HG03159 (cell line): ENCODE results near the gene GMDS.

Source experiments
- ATAC-seq: cut with Tn5 transposase; IDR thresholded peaks from one replicate; pipeline ENCODE4 v1.9.1; 2021; ENCODE audit warnings: mild to moderate bottlenecking, moderate library complexity; ENCODE audit not compliant: unreplicated experiment

GMDS gene

DNA sequence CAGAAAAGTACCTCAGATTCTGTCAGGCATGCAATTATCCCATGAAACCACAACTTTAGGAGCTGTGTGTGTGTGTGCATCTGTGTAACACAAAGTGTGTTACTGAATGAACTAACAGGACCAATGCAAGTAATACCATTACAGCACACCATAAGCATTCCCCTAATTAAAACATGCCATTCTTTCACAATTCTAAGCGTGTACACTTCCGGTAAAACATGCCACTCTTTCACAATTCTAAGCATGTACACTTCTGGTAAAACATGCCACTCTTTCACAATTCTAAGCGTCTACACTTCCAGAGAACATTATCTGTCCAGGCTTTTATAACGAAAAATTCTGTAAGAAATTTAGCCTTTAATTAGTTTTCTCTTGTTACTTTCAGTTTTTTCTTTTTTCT, 238.2 kb downstream of the GMDS start:
- ATAC-seq = no peak

GRCh38 chr6:2004888-2005287, 240.5 kb downstream of the GMDS start:
- ATAC-seq = no peak

DNA sequence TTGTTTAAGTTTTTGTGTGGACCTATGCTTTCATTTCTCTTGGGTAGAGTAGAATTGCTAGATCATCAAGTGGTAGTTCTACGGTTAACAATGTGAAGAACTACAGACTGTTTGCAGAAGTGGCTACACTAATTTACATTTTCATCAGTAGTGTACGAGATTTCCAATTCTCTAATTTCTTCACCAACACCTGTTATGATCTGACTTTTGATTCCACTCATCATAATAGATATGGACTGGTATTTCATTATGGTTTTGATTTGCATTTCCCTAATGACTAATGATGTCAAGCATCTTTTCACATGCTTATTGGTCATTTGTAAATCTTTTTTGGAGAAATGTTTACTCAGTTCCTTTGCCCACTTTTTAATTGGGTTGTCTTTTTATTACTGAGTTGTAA, 244.4 kb downstream of the GMDS start:
- no peak for ATAC-seq

- ATAC-seq = no peak
Observed at GRCh38 chr6:1997702-1998101, 247.7 kb downstream of the GMDS start.

DNA sequence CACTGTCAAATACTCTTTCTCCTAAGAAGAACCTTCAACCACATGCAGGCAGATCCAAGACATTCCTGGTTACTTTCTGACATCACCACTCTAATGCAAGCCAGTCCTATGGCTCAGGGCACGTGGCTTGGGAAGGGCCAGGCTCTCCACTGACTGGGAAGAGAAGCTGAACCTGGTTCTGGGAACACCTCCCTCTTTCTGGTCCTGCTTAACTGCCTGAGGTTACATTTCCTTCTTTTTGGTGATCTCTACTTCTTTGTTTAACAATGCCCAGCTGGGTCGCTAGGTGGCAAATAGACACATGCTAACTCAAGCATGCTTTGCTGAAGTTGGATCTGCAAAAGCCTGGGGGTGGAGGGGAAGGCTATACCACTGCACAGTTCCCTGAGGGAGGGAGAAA, 249.8 kb downstream of the GMDS start:
- ATAC-seq = no peak

- no peak for ATAC-seq
Observed at GRCh38 chr6:1993042-1993441, 252.4 kb downstream of the GMDS start.

- no peak for ATAC-seq
Observed at GRCh38 chr6:1991332-1991878, 254.0 kb downstream of the GMDS start.

- no peak for ATAC-seq
Observed at GRCh38 chr6:1988843-1989242, 256.6 kb downstream of the GMDS start.

DNA sequence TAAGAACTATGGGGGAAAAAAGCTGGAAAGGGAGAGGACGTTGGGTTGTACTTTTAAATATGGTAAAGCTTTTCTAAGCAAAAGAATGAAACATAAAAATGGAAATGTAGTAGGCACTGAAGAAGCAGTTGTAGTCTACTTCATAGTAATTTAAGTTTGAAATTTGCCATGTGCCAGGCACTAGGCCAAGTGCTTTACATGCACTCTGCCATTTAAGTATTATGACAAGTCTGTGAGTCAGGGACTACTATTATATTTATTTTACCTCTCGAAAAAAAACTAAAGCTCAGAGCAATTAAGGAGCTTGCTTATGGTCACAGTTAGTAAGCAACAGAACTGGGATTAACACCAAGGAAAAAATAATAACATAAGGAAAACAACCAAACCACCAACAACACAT, 257.8 kb downstream of the GMDS start:
- no peak for ATAC-seq

DNA sequence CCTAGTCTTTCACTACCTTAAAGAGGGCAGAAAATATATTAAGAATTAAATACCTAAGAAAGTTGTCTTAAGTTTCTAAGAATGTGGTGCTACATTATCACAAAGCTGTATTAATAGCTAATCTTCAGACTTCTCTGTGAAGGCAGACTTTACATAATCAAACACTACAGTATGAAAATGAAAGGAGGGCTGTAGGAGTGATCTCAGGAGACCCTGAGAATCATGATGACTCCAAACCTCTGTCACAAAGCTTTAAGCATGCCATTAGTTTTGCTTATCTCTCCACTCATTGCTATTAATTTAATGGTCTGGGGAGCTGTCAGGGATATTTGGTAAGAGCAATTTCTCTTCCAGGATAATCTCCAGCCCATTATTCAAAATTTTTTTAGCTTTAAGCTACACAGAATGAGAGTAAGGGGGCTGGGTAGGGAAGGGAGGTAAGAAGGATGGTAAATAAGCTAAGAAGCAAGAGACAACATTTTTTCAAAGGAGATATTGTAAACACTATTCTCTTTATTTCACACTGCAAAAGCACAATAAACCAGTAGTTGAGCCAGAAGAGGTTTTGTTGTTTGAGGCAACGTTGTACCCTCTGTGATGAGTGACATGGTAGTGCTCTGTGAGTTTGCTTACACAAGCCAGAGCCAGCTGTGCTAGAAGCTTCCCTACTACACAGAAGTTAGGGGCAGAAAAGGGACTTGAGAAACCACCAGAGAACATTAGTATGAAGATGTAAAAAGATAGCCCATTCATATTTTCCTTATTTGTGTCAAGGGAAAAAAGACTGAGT, 258.8 kb downstream of the GMDS start:
- peak; percentile 41 for ATAC-seq

DNA sequence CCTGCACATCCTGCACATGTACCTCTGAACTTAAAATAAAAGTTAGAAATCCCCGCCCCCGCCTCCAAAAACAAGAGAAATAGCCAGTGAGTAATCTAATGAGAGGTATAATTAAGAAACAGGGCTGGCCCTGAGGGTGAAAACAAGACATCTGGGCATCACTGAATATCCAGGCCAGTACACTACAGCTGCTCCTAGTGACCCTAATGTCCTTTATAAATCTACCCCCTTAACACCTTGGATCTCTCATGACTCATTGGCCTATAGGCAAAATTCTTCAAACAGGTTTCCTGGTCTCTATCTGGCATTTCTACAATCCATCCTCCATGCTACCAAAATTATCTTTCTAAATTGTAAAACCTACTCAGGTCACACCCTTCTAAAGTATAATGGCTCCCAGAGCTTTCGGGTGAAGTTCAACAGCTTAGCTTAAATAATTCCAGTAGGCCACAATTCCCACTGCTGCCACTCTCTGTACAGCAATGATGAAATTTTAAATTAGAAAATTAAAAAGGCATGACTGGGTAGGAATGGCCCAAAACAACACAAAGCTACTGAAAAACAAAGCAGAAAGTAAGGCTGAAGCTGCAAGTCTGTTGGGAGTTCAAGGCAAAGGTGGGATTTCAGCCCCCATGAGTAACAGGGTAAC, 260.9 kb downstream of the GMDS start:
- ATAC-seq = no peak

GRCh38 chr6:1983850-1984249, 261.6 kb downstream of the GMDS start:
- no peak for ATAC-seq

DNA sequence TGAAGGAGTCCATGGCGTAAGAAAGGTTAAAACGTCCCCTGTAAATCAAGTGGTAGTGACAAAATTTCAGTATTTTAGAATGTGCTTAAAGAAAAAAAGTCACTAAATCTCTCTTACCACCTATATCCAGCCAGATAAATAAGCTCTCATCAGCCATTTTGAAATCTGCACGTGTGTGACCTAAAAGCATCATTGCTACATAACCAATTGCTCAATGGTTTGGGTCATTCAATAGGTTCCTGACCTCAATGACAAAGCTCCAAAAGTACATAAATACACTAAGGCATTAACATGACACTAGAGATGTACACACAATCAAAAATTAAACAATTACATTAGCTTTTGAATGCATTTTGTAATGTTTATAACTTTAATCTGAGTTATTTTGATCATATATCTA, 272.4 kb downstream of the GMDS start:
- no peak for ATAC-seq

GRCh38 chr6:1971612-1972011, 273.8 kb downstream of the GMDS start:
- no peak for ATAC-seq

DNA sequence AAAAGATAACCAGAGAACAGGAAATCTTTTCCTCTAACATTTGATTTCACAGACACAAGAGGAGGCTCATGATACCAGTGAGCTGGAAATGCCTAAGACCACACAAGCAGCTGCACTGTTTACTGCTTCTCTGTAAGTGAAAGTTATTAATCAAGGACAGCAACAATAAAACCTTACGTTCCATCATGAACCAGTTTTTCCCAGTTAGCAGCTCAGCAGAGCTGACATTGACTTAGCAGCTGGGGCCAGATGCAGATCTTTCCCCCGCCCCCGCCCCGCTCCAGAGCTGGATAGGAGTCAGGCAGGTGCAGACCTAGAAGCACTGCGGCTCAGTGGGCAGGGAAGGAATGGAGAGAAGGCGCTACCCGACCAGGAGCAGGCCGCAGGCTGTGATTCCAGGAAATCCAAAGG, 275.2 kb downstream of the GMDS start:
- ATAC-seq = no peak

DNA sequence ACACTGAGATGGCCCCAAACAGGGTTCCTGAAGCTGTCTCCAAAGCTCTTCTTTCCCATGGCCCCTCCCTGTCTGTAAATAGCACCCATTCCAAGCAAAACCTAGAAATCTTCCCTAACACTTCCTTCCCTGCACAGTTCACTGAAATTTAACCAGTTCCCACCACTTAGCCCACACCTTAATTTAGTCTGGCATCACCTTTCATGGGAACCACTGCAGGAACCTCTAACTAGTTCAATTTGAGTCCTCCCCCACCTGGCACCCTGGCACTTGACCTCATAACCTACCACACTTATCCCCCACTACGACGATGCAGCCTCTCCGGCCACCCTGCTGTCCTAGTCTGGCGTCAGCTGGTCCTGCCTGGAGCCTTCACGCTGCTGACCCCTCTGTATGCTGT, 278.7 kb downstream of the GMDS start:
- no peak for ATAC-seq

GRCh38 chr6:1965596-1966224, 279.7 kb downstream of the GMDS start:
- ATAC-seq = no peak

DNA sequence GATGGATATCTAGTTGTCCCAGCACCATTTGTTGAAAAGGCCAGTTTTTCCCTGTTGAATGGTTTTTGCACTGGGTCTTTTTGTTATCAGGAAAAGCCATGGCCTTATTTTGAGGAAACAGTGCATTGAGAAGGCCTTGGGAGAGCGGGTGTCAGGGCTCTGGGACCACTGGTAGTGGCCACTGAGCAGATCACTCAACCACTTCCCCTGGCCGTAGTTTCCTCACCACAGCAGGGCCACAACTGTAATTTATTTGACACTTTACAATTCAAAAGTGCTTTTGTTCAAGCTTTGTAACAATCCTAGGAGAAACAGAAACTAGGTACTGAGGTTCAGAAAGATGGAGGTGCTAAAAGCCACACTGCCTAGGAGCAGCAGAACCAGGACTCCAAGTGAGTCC, 281.8 kb downstream of the GMDS start:
- no peak for ATAC-seq

GRCh38 chr6:1962201-1962600, 283.2 kb downstream of the GMDS start:
- no peak for ATAC-seq

- ATAC-seq = no peak
Observed at GRCh38 chr6:1960486-1961142, 284.8 kb downstream of the GMDS start.

- no peak for ATAC-seq
Observed at GRCh38 chr6:1958257-1958656, 287.1 kb downstream of the GMDS start.
